SJSA1 (cell line): ENCODE results near the gene NR6A1. TPM values are rescaled to one million over a fixed set of nuclear protein-coding genes. Genes with fewer than 3 reads are reported as not detected.

Experiments
- DNase-seq, 2 experiments: peaks; one replicate each; pipeline ENCODE4 v3.0.0-alpha.2; 2015 to 2020; ENCODE audit warnings: low spot score in 2 of 2, low read depth in 1 of 2
- H3K27ac ChIP-seq: fragments of 250-450 bp; sonication (Bioruptor Pico); 2 replicates; pipeline ENCODE4 v1.5.1; 2020; ENCODE audit warnings: mild to moderate bottlenecking, moderate library complexity
- H3K27me3 ChIP-seq: fragments of 250-450 bp; sonication (Bioruptor Pico); replicated peaks from 2 replicates; pipeline ENCODE4 v1.5.1; 2020; ENCODE audit warnings: mild to moderate bottlenecking, moderate library complexity
- H3K36me3 ChIP-seq: fragments of 250-450 bp; sonication (Bioruptor Pico); 2 replicates; pipeline ENCODE4 v1.5.1; 2020; ENCODE audit warnings: mild to moderate bottlenecking
- H3K4me1 ChIP-seq: fragments of 250-450 bp; sonication (Bioruptor Pico); replicated peaks from 2 replicates; pipeline ENCODE4 v1.6.1; 2021; ENCODE audit warnings: mild to moderate bottlenecking
- H3K4me3 ChIP-seq: fragments of 250-450 bp; sonication (Bioruptor Pico); 2 replicates; pipeline ENCODE4 v1.5.1; 2020; ENCODE audit warnings: mild to moderate bottlenecking
- H3K9me3 ChIP-seq: fragments of 250-450 bp; sonication (Bioruptor Pico); replicated peaks from 2 replicates; pipeline ENCODE4 v1.5.1; 2020; ENCODE audit warnings: mild to moderate bottlenecking
- total RNA-seq: library from RNA; depleted of rRNA; stranded (reverse); fragments of >200 nt; shearing (Covaris generic); gene quantifications from 2 replicates; pipeline ENCODE4 v1.2.3, GENCODE V29; 2014

The NR6A1 gene
- total RNA-seq, 1 experiment from 2014 or later, result 1.0 TPM

DNA sequence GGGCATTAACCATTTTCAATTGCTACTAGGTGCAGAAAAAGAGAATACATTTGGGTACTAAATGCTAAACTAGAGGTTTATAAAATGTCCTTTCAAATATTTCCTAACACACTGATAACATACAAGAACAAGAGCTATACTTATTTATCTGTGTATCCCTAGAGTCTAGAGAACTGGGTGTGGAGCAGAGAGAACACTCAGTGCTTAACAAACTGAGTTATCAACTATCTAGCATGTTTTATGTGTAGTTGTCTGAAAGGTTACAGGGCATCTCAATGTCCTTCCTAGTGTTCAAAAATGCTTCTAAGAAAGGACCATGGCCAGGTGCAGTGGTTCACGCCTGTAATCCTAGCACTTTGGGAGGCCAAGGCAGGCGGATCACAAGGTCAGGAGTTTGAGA, 40.3 kb downstream of the NR6A1 start:
- no peak for DNase-seq
- H3K36me3 ChIP-seq, result no peaks in the 10 kb centered on the region; the same call in 1 of the 2 replicates
- H3K27me3 ChIP-seq, result no peaks in the 10 kb centered on the region
- H3K9me3 ChIP-seq, result no peaks in the 10 kb centered on the region
- peaks cover 21% of the 10 kb centered on the region for H3K4me1 ChIP-seq
- no peak overlapping the region for H3K4me3 ChIP-seq
- H3K27ac ChIP-seq, result no peak overlapping the region

- Histone ChIP-seq H3K4me1 (peaks cover 4% of the 10 kb centered on the region), H3K27ac (no peak overlapping the region), H3K36me3 (no peaks in the 10 kb centered on the region), H3K9me3 (no peaks in the 10 kb centered on the region), H3K4me3 (no peak overlapping the region), H3K27me3 (no peaks in the 10 kb centered on the region)
- DNase-seq, result no peak
Observed at GRCh38 chr9:124726886-124727285, 44.2 kb downstream of the NR6A1 start.

GRCh38 chr9:124725068-124725452, 46.1 kb downstream of the NR6A1 start:
- no peak for DNase-seq

DNA sequence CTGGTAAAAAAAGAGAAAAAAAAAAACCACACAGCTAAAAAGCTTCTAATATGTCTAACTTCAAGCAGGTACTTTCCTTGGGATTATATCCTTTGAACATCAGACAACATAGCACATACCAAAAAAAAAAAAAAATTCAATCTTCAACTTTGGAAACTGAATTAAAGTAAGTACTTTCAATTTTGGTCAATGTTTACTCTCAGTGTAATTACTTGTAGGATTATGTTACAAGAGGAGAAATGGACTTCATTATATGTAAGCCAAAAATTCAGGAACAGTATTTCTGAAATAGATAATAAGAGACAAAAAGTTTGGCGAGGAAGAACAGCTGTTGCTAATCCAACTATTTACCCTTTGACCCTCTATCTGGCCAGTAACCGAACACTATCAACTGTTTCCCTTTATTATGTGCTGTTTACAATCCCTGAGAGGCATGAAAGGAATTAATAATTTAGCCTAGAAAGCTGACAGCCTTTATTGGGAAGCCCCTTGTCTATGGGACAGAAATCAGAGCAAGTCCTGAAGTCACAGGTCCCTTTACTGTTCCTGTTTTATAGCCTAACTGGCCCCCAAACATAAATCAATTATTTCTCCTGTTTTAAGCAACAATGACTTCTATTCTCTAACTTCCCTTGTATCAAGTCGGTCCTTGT, 46.6 kb downstream of the NR6A1 start:
- Histone ChIP-seq H3K27ac (no peak overlapping the region), H3K9me3 (no peaks in the 10 kb centered on the region), H3K36me3 (no peaks in the 10 kb centered on the region), H3K4me1 (peaks cover 24% of the 10 kb centered on the region), H3K4me3 (no peak overlapping the region), H3K27me3 (no peaks in the 10 kb centered on the region)
- DNase-seq, result no peak

More at GRCh38 chr9:124725068-124725452, 46.1 kb downstream of the NR6A1 start:
- Histone ChIP-seq H3K4me3 (no peak overlapping the region), H3K27me3 (no peaks in the 10 kb centered on the region), H3K36me3 (no peaks in the 10 kb centered on the region), H3K27ac (no peak overlapping the region), H3K9me3 (no peaks in the 10 kb centered on the region), H3K4me1 (peaks cover 23% of the 10 kb centered on the region)

GRCh38 chr9:124723352-124723751, 47.8 kb downstream of the NR6A1 start:
- Histone ChIP-seq H3K4me1 (peaks cover 24% of the 10 kb centered on the region), H3K4me3 (no peak overlapping the region), H3K27me3 (no peaks in the 10 kb centered on the region), H3K36me3 (no peaks in the 10 kb centered on the region), H3K27ac (no peak overlapping the region), H3K9me3 (no peaks in the 10 kb centered on the region)
- no peak for DNase-seq

- H3K4me1 ChIP-seq, result peaks cover 24% of the 10 kb centered on the region
- H3K27me3 ChIP-seq, result no peaks in the 10 kb centered on the region
- H3K27ac ChIP-seq, result peak overlapping the region; percentile 34
- no peaks in the 10 kb centered on the region for H3K9me3 ChIP-seq
- no peaks in the 10 kb centered on the region for H3K36me3 ChIP-seq
- H3K4me3 ChIP-seq, result no peak overlapping the region
- peak; percentile 54 to 68 for DNase-seq
Observed at GRCh38 chr9:124721109-124721906, 49.8 kb downstream of the NR6A1 start.

- peak overlapping the region; percentile 31 for H3K27ac ChIP-seq
- peaks cover 24% of the 10 kb centered on the region for H3K4me1 ChIP-seq
- no peak for DNase-seq
- H3K27me3 ChIP-seq, result no peaks in the 10 kb centered on the region
- H3K9me3 ChIP-seq, result no peaks in the 10 kb centered on the region
- H3K4me3 ChIP-seq, result no peak overlapping the region
- H3K36me3 ChIP-seq, result no peaks in the 10 kb centered on the region
Observed at GRCh38 chr9:124720429-124721108, 50.5 kb downstream of the NR6A1 start.

DNA sequence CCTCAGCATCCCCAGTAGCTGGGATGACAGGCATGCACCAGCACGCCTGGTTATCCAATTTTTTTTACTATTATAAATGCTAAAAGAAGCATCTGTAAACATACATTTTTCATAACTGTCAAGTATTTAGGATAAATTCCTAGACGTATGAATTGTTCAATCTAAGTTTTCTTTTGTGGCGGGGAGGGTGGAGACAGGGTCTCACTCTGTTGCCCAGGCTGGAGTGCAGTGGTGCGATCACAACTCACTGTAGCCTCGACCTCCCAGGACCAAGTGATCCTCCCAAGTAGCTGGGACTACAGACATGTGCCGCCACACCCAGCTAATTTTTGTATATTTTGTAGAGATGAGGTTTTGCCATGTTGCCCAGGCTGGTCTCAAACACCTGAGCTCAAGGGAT, 52.2 kb downstream of the NR6A1 start:
- peaks cover 24% of the 10 kb centered on the region for H3K4me1 ChIP-seq
- H3K27me3 ChIP-seq, result no peaks in the 10 kb centered on the region
- H3K9me3 ChIP-seq, result no peaks in the 10 kb centered on the region
- H3K27ac ChIP-seq, result no peak overlapping the region
- no peak overlapping the region for H3K4me3 ChIP-seq
- no peaks in the 10 kb centered on the region for H3K36me3 ChIP-seq
- DNase-seq, result no peak

DNA sequence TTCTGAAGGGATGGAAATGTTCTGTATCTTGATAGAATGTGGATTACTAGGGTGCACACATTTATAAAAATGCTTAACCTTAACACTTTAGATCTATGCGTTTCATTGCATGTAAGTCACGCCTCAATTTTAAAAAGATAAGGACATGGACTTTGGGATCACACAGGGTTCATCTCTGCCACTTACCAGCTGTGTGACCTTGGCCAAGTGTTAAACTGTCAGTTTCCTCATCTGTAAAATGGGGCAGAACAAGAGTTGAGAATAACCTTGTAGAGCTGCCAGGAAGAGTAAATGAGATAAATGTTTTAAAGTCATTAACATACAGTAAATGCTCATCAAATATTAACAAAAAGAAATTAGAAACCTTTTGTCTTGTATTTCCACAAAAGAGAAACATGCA, 53.5 kb downstream of the NR6A1 start:
- no peak overlapping the region for H3K4me3 ChIP-seq
- H3K36me3 ChIP-seq, result no peaks in the 10 kb centered on the region
- H3K27ac ChIP-seq, result no peak overlapping the region
- peaks cover 24% of the 10 kb centered on the region for H3K4me1 ChIP-seq
- no peaks in the 10 kb centered on the region for H3K9me3 ChIP-seq
- H3K27me3 ChIP-seq, result no peaks in the 10 kb centered on the region
- DNase-seq, result no peak

DNA sequence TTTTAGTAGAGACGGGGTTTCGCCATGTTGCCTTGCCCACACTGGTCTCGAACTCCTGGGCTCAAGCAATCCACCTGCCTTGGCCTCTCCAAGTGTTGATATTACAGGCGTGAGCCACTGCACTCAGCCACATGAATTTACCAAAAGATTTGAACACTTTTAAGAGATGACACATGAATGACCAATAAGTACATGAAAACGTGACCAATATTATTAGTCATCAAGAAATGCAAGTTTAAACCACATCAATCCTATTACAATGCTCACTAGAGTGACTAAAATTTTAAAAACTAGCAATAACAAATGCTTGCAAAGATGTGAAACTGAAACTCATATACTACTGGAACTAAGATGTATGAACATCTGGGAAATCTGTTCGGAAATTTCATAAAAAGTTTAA, 54.3 kb downstream of the NR6A1 start:
- Histone ChIP-seq H3K4me1 (peaks cover 19% of the 10 kb centered on the region), H3K9me3 (no peaks in the 10 kb centered on the region), H3K36me3 (no peaks in the 10 kb centered on the region), H3K4me3 (no peak overlapping the region), H3K27ac (no peak overlapping the region), H3K27me3 (no peaks in the 10 kb centered on the region)
- no peak for DNase-seq

- Histone ChIP-seq H3K4me3 (no peak overlapping the region), H3K27me3 (no peaks in the 10 kb centered on the region), H3K36me3 (peaks cover 10% of the 10 kb centered on the region; the same call in 1 of the 2 replicates), H3K4me1 (peaks cover 36% of the 10 kb centered on the region), H3K9me3 (no peaks in the 10 kb centered on the region), H3K27ac (no peak overlapping the region)
- no peak for DNase-seq
Observed at GRCh38 chr9:124710766-124711165, 60.3 kb downstream of the NR6A1 start.

DNA sequence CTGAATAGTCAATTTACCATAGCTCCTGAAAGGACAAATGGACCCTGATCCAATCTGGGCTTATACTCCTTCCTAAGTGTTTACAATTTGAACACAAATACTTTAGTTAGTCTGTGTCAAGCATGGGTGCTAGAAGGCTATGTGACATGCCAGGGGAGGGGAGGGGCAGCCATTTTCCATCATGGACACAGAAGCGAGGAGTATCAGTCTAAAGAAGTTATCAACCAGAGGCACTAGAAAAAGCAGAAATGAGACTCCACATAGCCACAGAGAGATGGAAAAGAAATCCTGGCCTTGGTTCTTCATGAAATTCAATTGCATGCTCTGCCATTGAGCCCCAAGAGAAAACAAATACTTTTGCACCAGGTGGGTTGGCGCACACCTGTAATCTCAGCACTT, 61.8 kb downstream of the NR6A1 start:
- peak overlapping the region; percentile 47; the same call in 1 of the 2 replicates for H3K27ac ChIP-seq
- H3K36me3 ChIP-seq, result peaks cover 10% of the 10 kb centered on the region; the same call in 1 of the 2 replicates

GRCh38 chr9:124708633-124709291, 62.3 kb downstream of the NR6A1 start:
- Histone ChIP-seq H3K9me3 (no peaks in the 10 kb centered on the region), H3K27ac (peak overlapping the region; percentile 47; the same call in 1 of the 2 replicates), H3K27me3 (no peaks in the 10 kb centered on the region), H3K36me3 (peaks cover 10% of the 10 kb centered on the region; the same call in 1 of the 2 replicates), H3K4me1 (peaks cover 36% of the 10 kb centered on the region), H3K4me3 (no peak overlapping the region)
- peak; percentile 47 for DNase-seq

More for the DNA sequence above, 61.8 kb downstream of the NR6A1 start:
- no peak for DNase-seq
- Histone ChIP-seq H3K4me3 (no peak overlapping the region), H3K9me3 (no peaks in the 10 kb centered on the region), H3K4me1 (peaks cover 36% of the 10 kb centered on the region), H3K27me3 (no peaks in the 10 kb centered on the region)
